Astrocyte (in vitro differentiated cells and primary cell): Measurements from ENCODE around the gene TLX3.

Source experiments
- CTCF ChIP-seq: IDR thresholded peaks from 2 replicates; pipeline ENCODE4 v1.5.1; 2011; ENCODE audit warnings: low read depth, mild to moderate bottlenecking, inconsistent platforms, low read length, moderate library complexity; ENCODE audit not compliant: insufficient read depth
- EZH2 ChIP-seq: IDR thresholded peaks from 2 replicates; pipeline ENCODE4 v1.6.1; 2012; ENCODE audit warnings: mild to moderate bottlenecking, low read length, inconsistent platforms; ENCODE audit not compliant: insufficient read depth

- TF ChIP-seq CTCF, result no peak
- TF ChIP-seq EZH2, result no peak
Observed at GRCh38 chr5:171285465-171285864, 23.6 kb upstream of the TLX3 start.
